NCI-H748 treated with DMSO at 0.1 percent for 48 hours (cell line): ENCODE data around the gene CCDC51.

Source experiments
- DNase-seq: peaks from one replicate; lab custom pipeline; 2025; lab: John Stamatoyannopoulos, UW

CCDC51 gene

GRCh38 chr3:48433472-48434118 is 6.3 kb downstream of the CCDC51 start:
- no peak for DNase-seq

- DNase-seq, result no peak
These were observed 7.2 kb downstream of the CCDC51 start for GRCh38 chr3:48432411-48433371.

- no peak for DNase-seq
These were observed 8.5 kb downstream of the CCDC51 start for GRCh38 chr3:48431224-48432029.

- no peak for DNase-seq
These were observed 9.2 kb downstream of the CCDC51 start for GRCh38 chr3:48430708-48431101.

- DNase-seq, result peak; percentile 70
These were observed 9.8 kb downstream of the CCDC51 start, which contains the start of gene PLXNB1 for GRCh38 chr3:48429960-48430707. Gene PLXNB1 (minus strand): TSS chr3:48430086. CDS start chr3:48424611, 5,475 bp downstream.

GRCh38 chr3:48429317-48429959 is 10.5 kb downstream of the CCDC51 start:
- peak; percentile 36 for DNase-seq

GRCh38 chr3:48428572-48429316 is 11.2 kb downstream of the CCDC51 start:
- DNase-seq, result no peak

- DNase-seq, result no peak
These were observed 11.8 kb downstream of the CCDC51 start for GRCh38 chr3:48428088-48428571.

GRCh38 chr3:48427630-48427962 is 12.3 kb downstream of the CCDC51 start:
- no peak for DNase-seq

GRCh38 chr3:48426944-48427629 is 12.8 kb downstream of the CCDC51 start:
- no peak for DNase-seq

- DNase-seq, result no peak
These were observed 13.5 kb downstream of the CCDC51 start for GRCh38 chr3:48426401-48426909.

- DNase-seq, result no peak
These were observed 14.6 kb downstream of the CCDC51 start for GRCh38 chr3:48425281-48425812.

GRCh38 chr3:48423883-48424695 is 15.8 kb downstream of the CCDC51 start:
- DNase-seq, result no peak

- DNase-seq, result no peak
These were observed 16.6 kb downstream of the CCDC51 start for GRCh38 chr3:48423241-48423882.

GRCh38 chr3:48422681-48423080 is 17.2 kb downstream of the CCDC51 start:
- DNase-seq, result no peak

- no peak for DNase-seq
These were observed 17.6 kb downstream of the CCDC51 start for GRCh38 chr3:48422272-48422671.

GRCh38 chr3:48420561-48420960 is 19.4 kb downstream of the CCDC51 start:
- DNase-seq, result no peak

- no peak for DNase-seq
These were observed 20.3 kb downstream of the CCDC51 start for GRCh38 chr3:48419597-48419996.
